Measurements from ENCODE around the gene CTSK.
"Not testable (repeated sequence)": the region's sequence is repeated elsewhere in the genome, so short reads cannot be mapped to it uniquely, and the experiment has no call there.

CTSK gene

GRCh38 chr1:150807249-150808023, 624 bp downstream of the CTSK start:
- no peak for DNase-seq (ENCODE audit: low read depth in 1 of 2, low spot score in 1 of 2)

DNA sequence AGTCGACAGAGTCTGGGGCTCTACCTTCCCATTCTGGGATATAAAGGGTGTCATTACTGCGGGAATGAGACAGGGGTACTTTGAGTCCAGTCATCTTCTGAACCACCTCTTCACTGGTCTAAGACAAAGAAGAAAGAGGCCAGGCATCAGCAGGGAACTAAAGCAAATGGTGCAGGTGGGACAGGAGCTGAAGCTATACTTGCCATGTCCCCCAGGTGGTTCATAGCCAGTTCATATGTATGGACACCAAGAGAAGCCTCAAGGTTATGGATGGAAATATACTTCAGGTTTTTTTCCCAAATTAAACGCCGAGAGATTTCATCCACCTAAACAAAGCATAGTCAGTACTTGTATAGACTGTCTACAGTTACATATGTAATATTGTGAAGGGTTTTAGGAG, 2.2 kb downstream of the CTSK start:
- DNase-seq (ENCODE audit: low read depth in 1 of 2, low spot score in 1 of 2): no peak

DNA sequence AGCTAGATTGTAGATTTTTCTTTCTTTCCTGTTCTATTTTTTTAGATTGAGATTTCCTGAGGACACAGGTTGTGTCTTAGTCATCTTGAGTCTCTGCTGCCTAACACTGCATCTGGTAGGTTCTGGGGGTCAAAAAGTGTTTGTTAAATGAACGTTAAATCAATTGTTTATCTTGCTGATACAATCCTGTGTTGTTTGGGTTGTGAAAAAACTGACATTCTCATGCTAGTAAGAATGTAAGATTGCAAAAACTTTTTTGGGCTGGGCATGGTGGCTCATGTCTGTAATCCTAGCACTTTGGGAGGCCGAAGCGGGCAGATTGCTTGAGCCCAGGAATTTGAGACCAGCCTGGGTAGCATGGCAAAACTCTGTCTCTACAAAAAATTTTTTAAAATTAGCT, 3.4 kb downstream of the CTSK start:
- no peak for DNase-seq (ENCODE audit: low read depth in 1 of 2, low spot score in 1 of 2)

DNA sequence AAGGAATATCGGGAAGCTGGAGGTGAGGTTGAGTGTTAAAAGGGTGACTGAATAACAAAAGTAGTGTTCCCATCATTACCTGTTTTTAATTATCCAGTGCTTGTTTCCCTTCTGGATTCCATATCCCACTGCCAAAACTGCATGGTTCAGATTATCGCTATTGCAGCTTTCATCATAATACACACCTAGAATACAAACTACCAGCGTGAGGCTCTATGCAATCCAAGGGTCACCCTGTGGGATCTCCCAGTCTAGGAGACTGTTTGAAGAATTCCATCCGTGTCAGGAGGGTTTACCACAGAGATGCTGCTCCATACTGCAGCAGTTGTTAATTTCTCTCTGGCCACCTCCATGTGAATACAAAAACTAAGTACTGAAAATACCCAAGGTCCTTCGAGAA, 9.0 kb downstream of the CTSK start:
- DNase-seq (ENCODE audit: low read depth in 1 of 2, low spot score in 1 of 2): no peak

- no peak for DNase-seq (ENCODE audit: low read depth in 1 of 2, low spot score in 1 of 2)
Measured at GRCh38 chr1:150798525-150798924, 9.5 kb downstream of the CTSK start.

GRCh38 chr1:150796374-150796773, 11.7 kb downstream of the CTSK start:
- no peak for DNase-seq (ENCODE audit: low read depth in 1 of 2, low spot score in 1 of 2)

- DNase-seq (ENCODE audit: low read depth in 1 of 2, low spot score in 1 of 2): not testable (repeated sequence)
Measured at GRCh38 chr1:150793778-150794177, 14.3 kb downstream of the CTSK start.

DNA sequence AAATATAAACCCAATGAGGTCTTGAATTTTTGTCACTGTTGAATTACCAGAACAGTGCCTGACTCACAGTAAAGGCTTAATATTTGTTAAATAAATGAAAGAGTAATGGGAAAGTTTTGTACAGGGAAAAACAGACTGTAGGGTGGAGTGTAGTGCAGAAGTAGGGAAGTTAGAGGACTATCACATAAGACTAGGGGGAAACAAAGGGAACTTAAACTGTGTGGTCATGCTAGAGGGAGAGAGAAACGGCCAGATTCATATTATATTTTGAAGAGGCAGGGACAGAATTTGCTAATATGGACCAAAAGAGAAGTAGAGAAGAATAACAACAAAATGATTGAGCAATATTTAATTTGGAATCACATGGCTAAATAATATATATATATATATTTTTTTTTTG, 14.8 kb downstream of the CTSK start:
- DNase-seq (ENCODE audit: low read depth in 1 of 2, low spot score in 1 of 2): no peak

DNA sequence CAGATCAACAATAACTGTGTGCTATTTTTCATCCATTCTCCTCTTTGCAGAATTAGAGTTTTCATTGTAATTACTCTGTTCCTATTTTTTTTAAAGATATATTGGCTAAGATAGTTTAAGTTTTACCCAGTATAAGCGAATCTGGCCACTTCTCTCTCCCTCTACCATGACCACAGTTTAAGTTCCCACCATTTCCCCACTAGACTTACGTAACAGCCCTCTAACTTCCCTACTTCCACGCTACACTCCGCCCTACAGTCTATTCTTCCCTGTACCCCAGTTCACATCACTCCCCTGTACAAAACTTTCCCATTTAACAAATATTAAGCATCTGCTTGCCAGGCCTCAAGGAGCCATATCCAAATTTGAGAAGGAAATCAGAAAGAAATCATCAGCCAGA, 16.5 kb downstream of the CTSK start:
- DNase-seq (ENCODE audit: low read depth in 1 of 2, low spot score in 1 of 2): no peak

DNA sequence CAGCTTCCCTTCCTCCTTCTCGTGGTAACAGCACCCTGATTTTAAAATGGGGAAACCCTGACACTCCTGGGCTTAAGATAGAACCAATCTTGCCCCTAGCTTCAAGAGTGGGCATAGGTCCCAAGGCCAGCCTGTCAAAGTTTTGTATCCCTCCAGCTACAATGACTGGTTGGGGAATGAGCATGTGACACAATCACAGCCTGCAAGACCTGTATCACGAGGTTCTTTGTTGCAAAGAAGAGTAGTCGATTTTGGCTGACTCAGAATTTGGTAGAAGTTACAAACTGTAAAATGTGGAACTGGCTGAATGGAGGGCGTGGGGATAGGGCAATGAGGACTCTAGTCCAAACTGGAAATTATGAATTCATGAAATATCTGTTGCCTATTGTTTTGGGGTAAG, 18.7 kb downstream of the CTSK start:
- no peak for DNase-seq (ENCODE audit: low read depth in 1 of 2, low spot score in 1 of 2)

- DNase-seq (ENCODE audit: low read depth in 1 of 2, low spot score in 1 of 2): no peak
Measured at GRCh38 chr1:150788946-150789345, 19.1 kb downstream of the CTSK start.

DNA sequence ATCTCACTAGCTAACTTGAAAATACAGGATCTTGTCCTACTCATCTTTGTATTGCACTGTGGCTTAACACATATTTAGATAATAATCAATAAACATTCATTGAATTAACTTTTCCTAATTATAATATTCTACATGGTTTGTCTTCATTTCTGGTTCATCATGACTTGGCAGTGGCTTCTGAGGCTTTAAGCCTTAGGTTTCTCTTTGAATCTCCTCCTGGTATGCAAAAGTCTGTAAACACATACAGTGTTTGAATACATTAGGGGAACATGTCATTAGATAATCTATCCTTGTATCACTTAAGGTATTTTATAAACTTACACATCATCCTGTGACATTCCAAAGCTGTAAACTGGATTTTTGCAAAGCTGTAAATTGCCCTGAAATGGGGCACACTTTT, 20.6 kb downstream of the CTSK start:
- no peak for DNase-seq (ENCODE audit: low read depth in 1 of 2, low spot score in 1 of 2)

DNA sequence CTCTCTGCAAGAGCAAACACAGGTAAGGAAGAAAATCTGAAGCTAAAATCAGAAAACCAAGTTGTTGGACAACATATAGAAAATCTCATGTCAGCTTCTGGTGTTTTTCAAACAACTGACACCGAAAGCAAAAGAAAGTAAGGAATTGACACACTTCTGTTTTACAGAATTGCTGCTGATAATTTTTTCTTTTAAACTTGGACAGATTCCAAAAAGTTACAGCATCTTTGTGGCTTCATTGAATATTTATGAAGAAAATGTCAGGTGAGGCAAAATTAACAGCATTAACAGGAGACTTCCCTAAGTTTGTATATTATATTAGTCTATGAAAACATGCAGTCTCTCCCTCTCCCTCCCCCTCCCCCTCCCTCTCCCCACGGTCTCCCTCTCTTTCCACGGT, 27.6 kb downstream of the CTSK start:
- no peak for DNase-seq (ENCODE audit: low read depth in 1 of 2, low spot score in 1 of 2)

- DNase-seq (ENCODE audit: low read depth in 1 of 2, low spot score in 1 of 2): no peak
Measured at GRCh38 chr1:150778409-150778808, 29.7 kb downstream of the CTSK start.

DNA sequence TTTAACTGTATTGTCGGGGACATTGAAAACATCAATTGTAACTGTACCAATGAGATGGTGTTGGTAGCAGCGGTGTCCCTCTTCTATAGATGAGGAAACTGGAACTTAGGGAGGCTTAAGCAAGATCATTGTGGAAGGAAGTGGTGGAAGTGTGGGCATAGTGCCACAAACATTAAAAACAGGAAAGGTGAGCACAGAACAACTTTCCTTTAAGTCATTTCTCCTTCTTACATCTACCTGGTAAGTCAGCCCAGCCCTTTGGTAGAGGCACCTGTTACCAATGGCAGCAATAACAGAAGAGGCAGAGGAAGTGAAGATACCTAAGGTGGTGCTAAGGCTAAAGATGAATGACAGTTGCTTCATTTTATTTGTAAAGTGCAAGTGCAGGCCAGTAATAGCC, 30.5 kb downstream of the CTSK start:
- DNase-seq (ENCODE audit: low read depth in 1 of 2, low spot score in 1 of 2): no peak

DNA sequence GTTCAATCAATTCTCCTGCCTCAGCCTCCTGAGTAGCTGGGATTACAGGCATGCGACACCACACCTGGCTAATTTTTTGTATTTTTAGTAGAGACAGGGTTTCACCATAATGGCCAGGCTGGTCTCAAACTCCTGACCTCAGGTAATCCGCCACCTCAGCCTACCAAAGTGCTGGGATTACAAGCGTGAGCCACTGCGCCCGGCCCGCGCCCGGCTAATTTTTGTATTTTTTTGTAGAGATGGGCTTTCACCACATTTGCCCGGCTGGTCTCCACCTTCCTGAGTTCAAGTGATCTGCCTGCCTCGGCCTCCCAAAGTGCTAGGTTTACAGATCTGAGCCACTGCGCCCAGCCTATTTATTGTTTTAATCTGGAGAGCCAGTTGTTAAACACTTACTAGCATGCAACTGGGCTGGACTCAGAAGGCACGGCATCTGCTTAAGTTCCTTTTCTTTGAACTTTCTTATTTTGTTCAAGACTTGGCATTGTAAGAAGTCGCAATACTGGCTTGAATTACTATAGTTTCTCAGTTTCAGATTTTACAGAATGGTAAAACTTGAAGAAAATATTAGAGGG, 32.0 kb downstream of the CTSK start:
- not testable (repeated sequence) for DNase-seq (ENCODE audit: low read depth in 1 of 2, low spot score in 1 of 2)

DNA sequence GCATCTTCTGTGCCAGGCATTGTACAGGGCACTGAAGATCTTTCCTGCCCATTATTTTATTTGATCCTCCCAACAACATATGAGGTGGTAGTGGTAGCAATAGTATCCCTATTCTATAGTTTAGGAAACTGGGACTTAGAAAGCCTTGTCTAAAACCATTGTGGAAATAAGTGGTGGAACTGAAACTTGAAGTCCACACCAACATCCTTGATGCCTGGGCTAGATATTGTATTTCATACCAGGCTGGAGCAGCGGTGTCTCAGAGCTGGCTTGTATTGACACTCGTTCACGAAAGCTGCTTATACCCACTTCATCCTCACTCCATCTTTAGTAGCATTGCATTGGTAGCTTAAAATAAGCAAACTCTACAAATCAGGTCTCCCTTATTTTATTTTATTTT, 32.8 kb downstream of the CTSK start:
- no peak for DNase-seq (ENCODE audit: low read depth in 1 of 2, low spot score in 1 of 2)

DNA sequence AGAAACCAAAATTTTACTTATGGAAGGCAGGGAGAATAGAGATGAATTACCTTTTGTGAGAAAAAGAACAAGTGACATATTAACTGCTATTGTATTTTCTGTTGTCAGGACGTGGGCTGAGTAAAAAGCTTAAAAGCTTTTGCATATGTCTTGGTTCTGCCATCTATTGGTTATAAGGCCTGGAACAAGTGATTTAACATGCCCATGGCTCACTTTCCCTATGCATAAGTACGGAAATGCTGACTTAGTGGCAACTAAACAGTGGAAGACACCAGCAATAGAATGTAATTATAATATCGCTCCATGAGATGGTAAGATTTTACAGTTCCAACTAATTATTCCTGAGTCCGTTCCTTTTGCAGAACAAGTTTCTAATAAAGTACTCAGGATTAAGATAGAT, 35.7 kb downstream of the CTSK start:
- no peak for DNase-seq (ENCODE audit: low read depth in 1 of 2, low spot score in 1 of 2)

- DNase-seq (ENCODE audit: low read depth in 1 of 2, low spot score in 1 of 2): not testable (repeated sequence)
Measured at GRCh38 chr1:150767704-150768103, 40.4 kb downstream of the CTSK start.

- not testable (repeated sequence) for DNase-seq (ENCODE audit: low read depth in 1 of 2, low spot score in 1 of 2)
Measured at GRCh38 chr1:150765977-150766301, 42.1 kb downstream of the CTSK start.

GRCh38 chr1:150765296-150765976, 42.6 kb downstream of the CTSK start, which contains the start of gene CTSS:
Gene CTSS (minus strand): TSS chr1:150765778. CDS start chr1:150764763, 1,015 bp downstream.
- no peak for DNase-seq (ENCODE audit: low read depth in 1 of 2, low spot score in 1 of 2)

DNA sequence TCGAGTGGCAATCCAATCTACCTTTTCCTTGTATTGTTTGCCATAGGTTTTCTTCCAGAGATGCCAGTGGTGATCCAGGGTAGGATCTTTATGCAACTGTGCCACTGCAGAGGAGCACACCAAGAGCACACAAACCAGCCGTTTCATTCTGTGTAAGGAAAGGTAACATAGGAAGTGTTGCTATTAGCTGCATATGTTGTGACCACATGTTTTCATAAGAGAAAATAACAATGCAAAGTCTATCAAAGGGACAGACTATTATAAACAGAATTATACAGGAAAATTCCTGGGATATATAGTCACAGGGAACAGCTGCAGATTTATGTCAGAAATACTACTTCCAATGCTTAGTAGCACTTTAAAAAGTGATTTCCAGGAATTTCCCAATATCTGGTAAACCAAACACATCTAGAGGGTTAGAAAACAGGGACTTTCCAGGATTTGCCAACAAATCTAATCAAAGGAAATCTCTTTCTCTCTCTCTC, 43.4 kb downstream of the CTSK start:
- no peak for DNase-seq (ENCODE audit: low read depth in 1 of 2, low spot score in 1 of 2)

Measured in activated T-helper 1 cell treated with anti-CD3 and anti-CD28 coated beads, Interleukin-2, amount 50 U/mL, for 16 hours (primary cell).